Stimulated activated naive CD8-positive, alpha-beta T cell treated with anti-CD3 and anti-CD28 coated beads, Interleukin-15, Interleukin-2, amounts not matched to agents 100 ng/mL and 50 ng/mL, for 24 hours (primary cell): ENCODE measurements around the gene FAM240A.

Experiments used
- H3K27ac Mint-ChIP-seq: one replicate; pipeline ENCODE4 v1.8.0; 2021; ENCODE audit warnings: mild to moderate bottlenecking, mixed read lengths
- H3K27me3 Mint-ChIP-seq: one replicate; pipeline ENCODE4 v1.8.0; 2021; ENCODE audit warnings: mixed read lengths
- H3K36me3 Mint-ChIP-seq: one replicate; pipeline ENCODE4 v1.8.0; 2021; ENCODE audit warnings: low read depth, mixed read lengths
- H3K4me1 Mint-ChIP-seq: one replicate; pipeline ENCODE4 v1.8.0; 2021; ENCODE audit warnings: low read depth, mixed read lengths
- H3K4me3 Mint-ChIP-seq: one replicate; pipeline ENCODE4 v1.8.0; 2021; ENCODE audit warnings: mild to moderate bottlenecking, mixed read lengths
- H3K9me3 Mint-ChIP-seq: one replicate; pipeline ENCODE4 v1.8.0; 2021; ENCODE audit warnings: mixed read lengths

The FAM240A gene

DNA sequence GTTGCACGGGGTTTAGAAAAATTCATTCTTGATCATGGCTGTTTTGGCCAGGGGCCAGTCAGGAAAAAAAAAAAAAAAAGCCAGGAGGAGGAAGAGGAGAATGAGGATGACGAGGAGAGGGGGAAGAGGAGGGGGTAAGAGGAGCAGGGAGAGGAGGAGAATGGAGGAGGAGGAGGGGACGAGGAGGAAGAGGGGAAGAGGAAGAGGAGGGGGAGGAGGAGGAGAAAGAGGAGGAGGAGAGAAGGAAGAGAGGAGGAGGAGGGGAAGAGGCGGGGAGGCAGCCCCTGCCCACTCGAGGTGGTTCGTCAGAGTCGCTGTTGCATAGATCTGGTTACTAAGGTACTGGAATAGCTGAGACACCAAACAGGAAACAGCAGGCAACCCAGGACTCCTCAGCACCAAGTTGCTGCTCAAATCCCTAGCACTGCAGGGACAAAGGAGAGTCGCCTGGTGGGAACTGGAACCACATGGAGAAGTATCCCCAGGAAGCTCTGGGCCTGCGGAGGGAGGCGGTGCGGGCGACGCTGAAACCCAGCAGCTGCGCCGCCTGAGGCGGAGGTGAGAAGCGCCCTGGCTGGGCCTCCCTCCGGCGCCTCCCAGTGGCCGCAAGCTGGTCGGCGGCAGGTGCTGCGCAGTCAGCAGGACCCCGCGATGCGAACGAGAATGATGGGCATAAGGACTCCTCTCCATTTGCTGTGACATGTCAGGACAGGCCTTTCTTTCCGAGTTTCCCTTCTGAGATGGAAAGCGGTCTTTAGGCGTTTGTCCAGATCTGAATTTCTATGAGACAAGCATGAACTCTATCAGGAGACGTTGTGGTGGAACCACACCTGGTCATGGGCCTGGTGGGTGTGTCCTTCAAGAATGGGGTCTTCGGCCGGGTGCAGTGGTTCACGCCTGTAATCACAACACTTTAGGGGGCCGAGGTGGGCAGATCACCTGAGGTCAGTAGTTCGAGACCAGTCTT lies 17.5 kb downstream of the FAM240A start:
- Mint-ChIP-seq H3K9me3 (no peaks in the 10 kb centered on the region), H3K4me1 (peaks cover 12% of the 10 kb centered on the region), H3K4me3 (peak overlapping the region; percentile 38), H3K36me3 (no peaks in the 10 kb centered on the region), H3K27me3 (no peaks in the 10 kb centered on the region), H3K27ac (peak overlapping the region; percentile 28)

DNA sequence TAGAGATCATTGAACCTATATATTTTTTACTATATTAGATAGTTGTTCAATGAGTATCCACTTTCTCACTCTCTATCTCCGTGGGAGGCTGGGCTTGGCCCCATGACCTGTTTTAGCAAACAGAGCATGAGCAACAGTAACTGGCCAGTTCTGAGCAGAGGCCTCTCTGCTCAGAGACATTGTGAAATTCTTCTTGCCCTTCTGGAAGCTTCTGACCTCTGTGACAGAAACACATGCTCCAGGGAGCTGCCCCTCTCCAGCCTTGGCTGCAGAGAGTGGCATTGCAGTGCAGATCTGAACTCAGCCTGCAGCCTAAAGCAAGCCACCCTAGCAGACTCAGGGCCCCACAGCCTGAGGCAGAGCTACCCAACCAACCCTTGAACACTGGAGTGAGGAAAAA lies 20.5 kb downstream of the FAM240A start:
- Mint-ChIP-seq H3K9me3 (no peaks in the 10 kb centered on the region), H3K4me1 (peaks cover 12% of the 10 kb centered on the region), H3K27ac (no peak overlapping the region), H3K36me3 (no peaks in the 10 kb centered on the region), H3K4me3 (no peak overlapping the region), H3K27me3 (no peaks in the 10 kb centered on the region)

GRCh38 chr3:46634856-46635255 lies 22.5 kb downstream of the FAM240A start:
- H3K9me3 Mint-ChIP-seq: no peaks in the 10 kb centered on the region
- H3K36me3 Mint-ChIP-seq: no peaks in the 10 kb centered on the region
- no peak overlapping the region for H3K27ac Mint-ChIP-seq
- no peaks in the 10 kb centered on the region for H3K27me3 Mint-ChIP-seq
- no peak overlapping the region for H3K4me3 Mint-ChIP-seq
- peaks cover 5% of the 10 kb centered on the region for H3K4me1 Mint-ChIP-seq

GRCh38 chr3:46639221-46639620 lies 26.9 kb downstream of the FAM240A start:
- no peaks in the 10 kb centered on the region for H3K4me1 Mint-ChIP-seq
- no peak overlapping the region for H3K27ac Mint-ChIP-seq
- peaks cover 29% of the 10 kb centered on the region for H3K27me3 Mint-ChIP-seq
- H3K4me3 Mint-ChIP-seq: no peak overlapping the region
- H3K9me3 Mint-ChIP-seq: peaks cover 13% of the 10 kb centered on the region
- H3K36me3 Mint-ChIP-seq: no peaks in the 10 kb centered on the region

DNA sequence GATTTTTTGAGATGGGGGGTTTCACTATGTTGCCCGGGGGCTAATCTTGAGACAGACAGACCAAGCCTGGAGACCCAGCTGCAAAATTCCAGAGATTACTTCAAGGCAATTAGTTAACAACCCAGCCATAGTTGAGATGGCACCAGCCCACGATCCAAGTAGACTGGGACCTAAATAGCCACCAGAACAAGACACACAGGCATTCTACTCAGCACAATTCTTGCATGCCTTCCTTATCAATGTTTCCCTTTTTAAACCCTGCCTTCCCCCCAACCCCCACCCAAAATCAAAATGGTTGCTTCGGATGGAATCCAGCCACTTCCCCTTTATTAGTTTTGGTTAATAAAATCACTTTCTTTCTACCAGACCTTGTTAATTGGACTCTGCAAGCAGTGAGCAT lies 28.6 kb downstream of the FAM240A start:
- Mint-ChIP-seq H3K4me3 (no peak overlapping the region), H3K27me3 (peaks cover 29% of the 10 kb centered on the region), H3K4me1 (no peaks in the 10 kb centered on the region), H3K36me3 (no peaks in the 10 kb centered on the region), H3K9me3 (peaks cover 13% of the 10 kb centered on the region), H3K27ac (no peak overlapping the region)

- no peaks in the 10 kb centered on the region for H3K4me1 Mint-ChIP-seq
- H3K36me3 Mint-ChIP-seq: no peaks in the 10 kb centered on the region
- no peak overlapping the region for H3K4me3 Mint-ChIP-seq
- H3K27ac Mint-ChIP-seq: no peak overlapping the region
- H3K27me3 Mint-ChIP-seq: peaks cover 34% of the 10 kb centered on the region
- peaks cover 13% of the 10 kb centered on the region for H3K9me3 Mint-ChIP-seq
Measured at GRCh38 chr3:46642971-46643370, 30.6 kb downstream of the FAM240A start.

DNA sequence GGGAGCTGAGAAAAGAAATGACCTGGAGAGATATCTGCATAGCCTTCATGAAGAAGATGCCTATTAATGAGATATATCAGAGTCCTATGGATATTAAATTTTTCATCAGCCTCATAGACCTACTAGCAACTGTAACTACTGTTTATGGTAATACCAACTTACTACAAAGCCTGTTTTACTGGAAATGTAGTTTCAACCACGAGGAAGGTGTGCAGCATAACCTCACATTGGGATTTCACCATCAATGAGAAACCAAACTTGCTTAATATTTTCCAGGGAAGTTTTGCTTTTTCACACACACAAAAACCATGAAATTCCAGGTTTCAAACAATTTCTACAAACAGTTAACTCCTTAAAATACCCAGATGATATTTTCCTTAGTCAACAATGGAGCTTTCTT lies 31.4 kb downstream of the FAM240A start:
- H3K27me3 Mint-ChIP-seq: peaks cover 34% of the 10 kb centered on the region
- no peaks in the 10 kb centered on the region for H3K4me1 Mint-ChIP-seq
- no peak overlapping the region for H3K27ac Mint-ChIP-seq
- H3K9me3 Mint-ChIP-seq: peaks cover 13% of the 10 kb centered on the region
- no peaks in the 10 kb centered on the region for H3K36me3 Mint-ChIP-seq
- no peak overlapping the region for H3K4me3 Mint-ChIP-seq

- Mint-ChIP-seq H3K4me3 (no peak overlapping the region), H3K9me3 (peaks cover 1% of the 10 kb centered on the region), H3K36me3 (no peaks in the 10 kb centered on the region), H3K27ac (no peak overlapping the region), H3K4me1 (no peaks in the 10 kb centered on the region), H3K27me3 (peaks cover 24% of the 10 kb centered on the region)
Measured at GRCh38 chr3:46646700-46647099, 34.4 kb downstream of the FAM240A start.

DNA sequence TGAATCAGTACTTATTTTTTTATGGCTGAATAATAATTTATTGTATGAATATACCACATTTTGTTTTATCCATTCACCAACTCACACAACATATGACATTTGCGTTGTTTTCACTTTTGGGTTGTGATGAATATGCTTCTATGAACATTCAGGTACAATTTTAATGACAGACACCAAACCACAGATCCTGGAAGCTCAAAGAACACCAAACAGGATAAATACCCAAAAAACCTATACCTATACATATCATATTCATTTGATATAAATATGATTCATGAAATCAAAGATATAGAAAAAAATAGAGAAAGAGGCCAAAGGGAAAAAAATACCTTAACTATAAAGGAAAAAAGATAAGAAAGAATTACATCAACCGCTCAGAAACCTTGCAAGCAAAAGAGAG lies 35.8 kb downstream of the FAM240A start:
- Mint-ChIP-seq H3K27me3 (peaks cover 25% of the 10 kb centered on the region), H3K4me1 (no peaks in the 10 kb centered on the region), H3K36me3 (no peaks in the 10 kb centered on the region), H3K9me3 (peaks cover 11% of the 10 kb centered on the region), H3K27ac (no peak overlapping the region), H3K4me3 (no peak overlapping the region)

- Mint-ChIP-seq H3K4me1 (no peaks in the 10 kb centered on the region), H3K4me3 (no peak overlapping the region), H3K27ac (no peak overlapping the region), H3K36me3 (no peaks in the 10 kb centered on the region), H3K9me3 (peaks cover 11% of the 10 kb centered on the region), H3K27me3 (peaks cover 15% of the 10 kb centered on the region)
Measured at GRCh38 chr3:46649436-46649835, 37.1 kb downstream of the FAM240A start.

- H3K27me3 Mint-ChIP-seq: peaks cover 15% of the 10 kb centered on the region
- no peaks in the 10 kb centered on the region for H3K4me1 Mint-ChIP-seq
- H3K9me3 Mint-ChIP-seq: peaks cover 11% of the 10 kb centered on the region
- no peak overlapping the region for H3K27ac Mint-ChIP-seq
- no peaks in the 10 kb centered on the region for H3K36me3 Mint-ChIP-seq
- H3K4me3 Mint-ChIP-seq: no peak overlapping the region
Measured at GRCh38 chr3:46651084-46651483, 38.8 kb downstream of the FAM240A start.

GRCh38 chr3:46655271-46655670 lies 42.9 kb downstream of the FAM240A start:
- H3K4me1 Mint-ChIP-seq: no peaks in the 10 kb centered on the region
- no peak overlapping the region for H3K4me3 Mint-ChIP-seq
- H3K9me3 Mint-ChIP-seq: peaks cover 11% of the 10 kb centered on the region
- H3K27ac Mint-ChIP-seq: no peak overlapping the region
- H3K27me3 Mint-ChIP-seq: peaks cover 10% of the 10 kb centered on the region
- H3K36me3 Mint-ChIP-seq: no peaks in the 10 kb centered on the region

DNA sequence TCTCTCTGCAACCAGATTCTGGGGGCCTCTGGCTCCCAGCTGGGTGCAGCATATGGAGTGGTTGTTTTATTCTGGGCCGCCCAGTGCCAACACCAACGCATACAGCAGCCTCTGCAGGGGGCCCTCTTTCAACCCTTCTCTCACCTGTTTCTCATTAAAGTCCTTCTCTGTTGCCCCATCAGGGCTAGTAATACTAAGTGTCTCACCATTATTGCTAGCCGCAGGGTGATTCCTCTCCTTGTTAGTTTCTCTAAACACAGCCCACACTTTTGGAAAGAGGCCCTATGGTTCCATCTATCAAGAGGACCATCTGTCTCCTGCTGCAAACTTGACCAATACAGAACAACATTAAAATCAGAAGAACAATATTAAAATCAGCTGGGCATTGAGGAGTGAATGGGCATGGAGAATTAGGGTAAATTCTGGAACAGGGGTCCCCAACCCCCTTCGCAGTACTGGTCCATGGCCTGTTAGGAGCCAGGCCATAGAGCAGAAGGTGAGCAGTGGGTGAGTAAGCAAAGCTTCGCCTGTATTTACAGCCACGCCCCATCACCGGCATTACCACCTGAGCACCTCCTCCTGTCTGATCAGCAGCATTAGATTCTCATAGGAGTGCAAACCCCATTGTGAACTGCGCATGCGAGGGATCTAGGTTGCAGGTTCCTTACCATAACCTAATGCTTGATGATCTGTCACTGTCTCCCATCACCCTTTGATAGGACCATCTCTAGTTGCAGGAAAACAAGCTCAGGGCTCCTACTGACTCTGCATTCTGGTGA lies 44.6 kb downstream of the FAM240A start:
- H3K27ac Mint-ChIP-seq: no peak overlapping the region
- H3K9me3 Mint-ChIP-seq: peaks cover 7% of the 10 kb centered on the region

DNA sequence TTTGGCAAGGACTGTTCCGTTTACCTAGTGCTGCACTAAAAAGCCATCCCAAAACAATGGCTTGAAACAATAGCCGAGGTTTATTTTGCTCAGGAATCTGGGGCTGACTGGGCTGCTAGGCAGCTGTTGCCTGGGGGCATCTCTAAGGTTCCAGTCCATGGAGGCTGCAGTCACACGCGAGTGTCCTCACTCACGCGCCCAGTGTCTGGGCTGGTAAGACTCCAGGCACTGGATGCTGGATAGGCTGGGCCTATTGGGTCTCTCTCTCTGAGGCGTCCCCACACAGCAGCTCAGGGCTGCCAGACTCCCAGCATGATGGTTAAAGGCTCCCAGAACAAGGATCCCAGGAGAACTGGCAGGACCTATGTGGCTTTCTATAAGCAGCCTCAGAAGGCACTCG lies 47.0 kb downstream of the FAM240A start:
- no peaks in the 10 kb centered on the region for H3K9me3 Mint-ChIP-seq
- no peaks in the 10 kb centered on the region for H3K27me3 Mint-ChIP-seq
- no peak overlapping the region for H3K4me3 Mint-ChIP-seq
- no peaks in the 10 kb centered on the region for H3K4me1 Mint-ChIP-seq
- no peak overlapping the region for H3K27ac Mint-ChIP-seq
- no peaks in the 10 kb centered on the region for H3K36me3 Mint-ChIP-seq

More for the DNA sequence above, 44.6 kb downstream of the FAM240A start:
- no peaks in the 10 kb centered on the region for H3K4me1 Mint-ChIP-seq
- H3K36me3 Mint-ChIP-seq: no peaks in the 10 kb centered on the region
- H3K4me3 Mint-ChIP-seq: no peak overlapping the region
- peaks cover 3% of the 10 kb centered on the region for H3K27me3 Mint-ChIP-seq

- Mint-ChIP-seq H3K4me1 (no peaks in the 10 kb centered on the region), H3K36me3 (no peaks in the 10 kb centered on the region), H3K4me3 (no peak overlapping the region), H3K9me3 (no peaks in the 10 kb centered on the region), H3K27ac (no peak overlapping the region), H3K27me3 (no peaks in the 10 kb centered on the region)
Measured at GRCh38 chr3:46660003-46660402, 47.7 kb downstream of the FAM240A start.
